ENCODE results near the gene LRRC3.

GRCh38 chr21:44495611-44496563 lies 40.6 kb downstream of the LRRC3 start:
- no peak for TF ChIP-seq CTCF (IDR thresholded peaks at IDR 0.05)
- no peak for TF ChIP-seq EZH2phosphoT487 (IDR thresholded peaks at IDR 0.05)
- TF ChIP-seq EZH2 (IDR thresholded peaks at IDR 0.05), result no peak

Measured in neural progenitor cell (in vitro differentiated cells).